ENCODE data around the gene SPINK7.

SPINK7 gene

DNA sequence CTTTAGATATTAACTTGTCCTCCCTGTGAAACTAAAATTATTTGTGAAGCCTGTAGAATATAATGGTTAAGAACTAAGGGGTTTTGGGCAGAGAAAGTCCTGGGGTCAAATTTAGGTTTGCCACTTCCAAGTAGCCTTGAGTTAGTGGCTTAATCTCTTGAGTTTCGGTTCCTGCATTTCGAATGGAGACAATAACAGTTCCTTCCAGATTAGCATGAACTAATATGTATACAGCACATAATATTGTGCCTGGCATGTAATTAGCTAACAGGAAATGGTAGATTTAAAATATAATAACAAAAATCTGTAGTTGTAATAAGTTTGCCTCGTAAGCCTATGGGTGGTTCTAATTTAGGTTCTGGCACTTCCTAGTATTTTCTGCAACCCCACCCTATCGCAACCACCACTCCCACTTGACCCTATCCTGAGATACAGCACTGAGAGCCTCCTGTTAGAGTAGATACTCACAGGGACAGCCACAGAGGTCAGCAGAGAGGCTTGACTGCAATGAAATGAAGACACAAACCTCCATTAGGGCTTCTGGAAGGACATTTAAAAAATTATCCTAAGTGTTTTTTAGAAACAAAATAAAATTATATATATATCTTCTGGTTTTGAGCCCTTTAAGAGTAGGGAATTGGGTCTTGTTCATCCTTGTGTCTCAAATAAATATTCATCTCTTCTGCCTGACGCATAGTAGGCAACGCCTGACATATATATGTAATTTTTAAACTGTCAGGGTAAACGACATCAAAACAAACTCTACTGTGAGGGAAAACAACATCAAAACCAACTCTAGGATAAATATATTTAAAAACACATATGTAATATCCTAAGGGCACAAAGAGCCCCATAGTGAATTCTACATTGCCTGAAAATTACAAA lies 31.6 kb downstream of the SPINK7 start:
- Histone ChIP-seq H3K4me3 (ENCODE audit: severe bottlenecking) (no peak overlapping the region), H3K4me1 (ENCODE audit: insufficient read depth, poor library complexity, severe bottlenecking) (peaks cover 19% of the 10 kb centered on the region), H3K27me3 (ENCODE audit: insufficient read depth, poor library complexity, severe bottlenecking) (no peaks in the 10 kb centered on the region), H3K36me3 (ENCODE audit: low read depth) (no peaks in the 10 kb centered on the region), H3K27ac (ENCODE audit: poor library complexity, severe bottlenecking) (peak overlapping the region; percentile 59), H3K9me3 (ENCODE audit: severe bottlenecking) (no peaks in the 10 kb centered on the region)
- TF ChIP-seq CTCF (IDR thresholded peaks at IDR 0.05; ENCODE audit: poor library complexity, severe bottlenecking): no peak
- DNase-seq (ENCODE audit: low spot score) (no peak), ATAC-seq (ENCODE audit: low read depth) (no peak)

GRCh38 chr5:148347706-148348105 lies 35.5 kb downstream of the SPINK7 start:
- no peak for DNase-seq (ENCODE audit: low spot score)
- no peak for TF ChIP-seq CTCF (IDR thresholded peaks at IDR 0.05; ENCODE audit: poor library complexity, severe bottlenecking)
- no peaks in the 10 kb centered on the region for H3K9me3 ChIP-seq (ENCODE audit: severe bottlenecking)
- no peak overlapping the region for H3K27ac ChIP-seq (ENCODE audit: poor library complexity, severe bottlenecking)
- peaks cover 13% of the 10 kb centered on the region for H3K4me1 ChIP-seq (ENCODE audit: insufficient read depth, poor library complexity, severe bottlenecking)
- ATAC-seq (ENCODE audit: low read depth): peak; percentile 32; the same call in 1 of the 3 replicates
- no peak overlapping the region for H3K4me3 ChIP-seq (ENCODE audit: severe bottlenecking)
- no peaks in the 10 kb centered on the region for H3K27me3 ChIP-seq (ENCODE audit: insufficient read depth, poor library complexity, severe bottlenecking)
- H3K36me3 ChIP-seq (ENCODE audit: low read depth): no peaks in the 10 kb centered on the region

- TF ChIP-seq CTCF (IDR thresholded peaks at IDR 0.05; ENCODE audit: poor library complexity, severe bottlenecking): no peak
- Histone ChIP-seq H3K36me3 (ENCODE audit: low read depth) (no peaks in the 10 kb centered on the region), H3K27ac (ENCODE audit: poor library complexity, severe bottlenecking) (no peak overlapping the region), H3K9me3 (ENCODE audit: severe bottlenecking) (no peaks in the 10 kb centered on the region), H3K4me1 (ENCODE audit: insufficient read depth, poor library complexity, severe bottlenecking) (peaks cover 5% of the 10 kb centered on the region), H3K27me3 (ENCODE audit: insufficient read depth, poor library complexity, severe bottlenecking) (no peaks in the 10 kb centered on the region), H3K4me3 (ENCODE audit: severe bottlenecking) (no peak overlapping the region)
- DNase-seq (ENCODE audit: low spot score) (no peak), ATAC-seq (ENCODE audit: low read depth) (no peak)
Observed at GRCh38 chr5:148352696-148353095, 40.5 kb downstream of the SPINK7 start.

DNA sequence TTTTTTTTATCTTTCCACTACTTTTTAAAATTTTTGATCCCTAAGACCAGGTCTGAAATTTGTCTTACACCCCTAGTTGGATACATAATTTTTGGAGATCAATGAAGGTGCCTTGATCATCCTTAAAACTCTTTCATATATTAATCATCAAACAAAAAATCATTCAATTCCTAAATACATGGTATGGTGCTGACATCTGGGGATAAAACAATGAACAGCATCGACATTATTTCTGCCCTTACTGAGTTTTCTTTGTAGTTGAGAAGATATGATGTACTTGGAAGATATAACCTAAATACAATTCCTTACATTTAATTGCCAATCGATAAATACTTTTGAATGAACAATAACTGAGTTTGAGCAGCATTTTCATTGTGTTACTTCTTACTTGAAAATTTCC lies 41.4 kb downstream of the SPINK7 start:
- TF ChIP-seq CTCF (IDR thresholded peaks at IDR 0.05; ENCODE audit: poor library complexity, severe bottlenecking): peak; percentile 68
- DNase-seq (ENCODE audit: low spot score) (no peak), ATAC-seq (ENCODE audit: low read depth) (no peak)
- Histone ChIP-seq H3K36me3 (ENCODE audit: low read depth) (no peaks in the 10 kb centered on the region), H3K27me3 (ENCODE audit: insufficient read depth, poor library complexity, severe bottlenecking) (no peaks in the 10 kb centered on the region), H3K4me1 (ENCODE audit: insufficient read depth, poor library complexity, severe bottlenecking) (peaks cover 5% of the 10 kb centered on the region), H3K9me3 (ENCODE audit: severe bottlenecking) (no peaks in the 10 kb centered on the region), H3K27ac (ENCODE audit: poor library complexity, severe bottlenecking) (no peak overlapping the region), H3K4me3 (ENCODE audit: severe bottlenecking) (no peak overlapping the region)

- ATAC-seq (ENCODE audit: low read depth) (no peak), DNase-seq (ENCODE audit: low spot score) (no peak)
- H3K4me1 ChIP-seq (ENCODE audit: insufficient read depth, poor library complexity, severe bottlenecking): no peaks in the 10 kb centered on the region
- no peaks in the 10 kb centered on the region for H3K36me3 ChIP-seq (ENCODE audit: low read depth)
- no peaks in the 10 kb centered on the region for H3K27me3 ChIP-seq (ENCODE audit: insufficient read depth, poor library complexity, severe bottlenecking)
- no peaks in the 10 kb centered on the region for H3K9me3 ChIP-seq (ENCODE audit: severe bottlenecking)
- TF ChIP-seq CTCF (IDR thresholded peaks at IDR 0.05; ENCODE audit: poor library complexity, severe bottlenecking): peak; percentile 23
- no peak overlapping the region for H3K27ac ChIP-seq (ENCODE audit: poor library complexity, severe bottlenecking)
- H3K4me3 ChIP-seq (ENCODE audit: severe bottlenecking): no peak overlapping the region
Observed at GRCh38 chr5:148364343-148364742, 52.1 kb downstream of the SPINK7 start.
